IPS-18c (cell line): ENCODE measurements around the gene EPHB6.

Experiments
- H3K4me3 ChIP-seq: 2 replicates; pipeline ENCODE4 v1.7.0; 2013; ENCODE audit warnings: low read depth, mild to moderate bottlenecking, low read length, moderate library complexity; ENCODE audit not compliant: insufficient read depth
- H3K9me3 ChIP-seq: one replicate; pipeline ENCODE4 v1.6.1; 2013; ENCODE audit warnings: mild to moderate bottlenecking, low read length, moderate library complexity; ENCODE audit not compliant: control insufficient read depth, insufficient read depth

The EPHB6 gene

GRCh38 chr7:142919656-142920055 lies 64.8 kb downstream of the EPHB6 start:
- Histone ChIP-seq H3K4me3 (no peak overlapping the region), H3K9me3 (no peaks in the 10 kb centered on the region)
